ENCODE data around the gene JCAD.

Gene JCAD

GRCh38 chr10:30055226-30055662 is 4.1 kb downstream of the JCAD start:
- Histone ChIP-seq H3K27me3 (ENCODE audit: control insufficient read depth, insufficient read depth, low read length) (peaks cover 11% of the 10 kb centered on the region), H3K36me3 (ENCODE audit: control insufficient read depth, insufficient read depth, low read length) (no peaks in the 10 kb centered on the region), H3K9ac (ENCODE audit: low read length) (no peak overlapping the region), H3K4me1 (ENCODE audit: control insufficient read depth, insufficient read depth, low read length) (peaks cover 28% of the 10 kb centered on the region), H3K4me3 (ENCODE audit: low read length) (no peak overlapping the region), H3K9me3 (ENCODE audit: control insufficient read depth, low read length) (no peaks in the 10 kb centered on the region)

GRCh38 chr10:30052062-30052461 is 7.3 kb downstream of the JCAD start:
- H3K36me3 ChIP-seq (ENCODE audit: control insufficient read depth, insufficient read depth, low read length): no peaks in the 10 kb centered on the region
- H3K27me3 ChIP-seq (ENCODE audit: control insufficient read depth, insufficient read depth, low read length): no peaks in the 10 kb centered on the region
- H3K9me3 ChIP-seq (ENCODE audit: control insufficient read depth, low read length): no peaks in the 10 kb centered on the region
- H3K4me1 ChIP-seq (ENCODE audit: control insufficient read depth, insufficient read depth, low read length): peaks cover 7% of the 10 kb centered on the region
- H3K9ac ChIP-seq (ENCODE audit: low read length): no peak overlapping the region
- H3K4me3 ChIP-seq (ENCODE audit: low read length): no peak overlapping the region

- no peaks in the 10 kb centered on the region for H3K36me3 ChIP-seq (ENCODE audit: control insufficient read depth, insufficient read depth, low read length)
- no peaks in the 10 kb centered on the region for H3K4me1 ChIP-seq (ENCODE audit: control insufficient read depth, insufficient read depth, low read length)
- H3K9ac ChIP-seq (ENCODE audit: low read length): no peak overlapping the region
- no peaks in the 10 kb centered on the region for H3K9me3 ChIP-seq (ENCODE audit: control insufficient read depth, low read length)
- no peak overlapping the region for H3K4me3 ChIP-seq (ENCODE audit: low read length)
- H3K27me3 ChIP-seq (ENCODE audit: control insufficient read depth, insufficient read depth, low read length): no peaks in the 10 kb centered on the region
Measured at GRCh38 chr10:30051220-30051619, 8.2 kb downstream of the JCAD start.

GRCh38 chr10:30050411-30050810 is 9.0 kb downstream of the JCAD start:
- no peak overlapping the region for H3K4me3 ChIP-seq (ENCODE audit: low read length)
- no peaks in the 10 kb centered on the region for H3K9me3 ChIP-seq (ENCODE audit: control insufficient read depth, low read length)
- no peaks in the 10 kb centered on the region for H3K36me3 ChIP-seq (ENCODE audit: control insufficient read depth, insufficient read depth, low read length)
- no peaks in the 10 kb centered on the region for H3K4me1 ChIP-seq (ENCODE audit: control insufficient read depth, insufficient read depth, low read length)
- no peak overlapping the region for H3K9ac ChIP-seq (ENCODE audit: low read length)
- no peaks in the 10 kb centered on the region for H3K27me3 ChIP-seq (ENCODE audit: control insufficient read depth, insufficient read depth, low read length)

GRCh38 chr10:30048768-30049517 is 10.4 kb downstream of the JCAD start:
- no peaks in the 10 kb centered on the region for H3K36me3 ChIP-seq (ENCODE audit: control insufficient read depth, insufficient read depth, low read length)
- H3K9me3 ChIP-seq (ENCODE audit: control insufficient read depth, low read length): no peaks in the 10 kb centered on the region
- no peaks in the 10 kb centered on the region for H3K4me1 ChIP-seq (ENCODE audit: control insufficient read depth, insufficient read depth, low read length)
- H3K4me3 ChIP-seq (ENCODE audit: low read length): no peak overlapping the region
- no peak overlapping the region for H3K9ac ChIP-seq (ENCODE audit: low read length)
- H3K27me3 ChIP-seq (ENCODE audit: control insufficient read depth, insufficient read depth, low read length): no peaks in the 10 kb centered on the region

- Histone ChIP-seq H3K9ac (ENCODE audit: low read length) (no peak overlapping the region), H3K36me3 (ENCODE audit: control insufficient read depth, insufficient read depth, low read length) (no peaks in the 10 kb centered on the region), H3K9me3 (ENCODE audit: control insufficient read depth, low read length) (no peaks in the 10 kb centered on the region), H3K4me3 (ENCODE audit: low read length) (no peak overlapping the region), H3K27me3 (ENCODE audit: control insufficient read depth, insufficient read depth, low read length) (no peaks in the 10 kb centered on the region), H3K4me1 (ENCODE audit: control insufficient read depth, insufficient read depth, low read length) (no peaks in the 10 kb centered on the region)
Measured at GRCh38 chr10:30047924-30048531, 11.4 kb downstream of the JCAD start.

- no peak overlapping the region for H3K4me3 ChIP-seq (ENCODE audit: low read length)
- H3K36me3 ChIP-seq (ENCODE audit: control insufficient read depth, insufficient read depth, low read length): no peaks in the 10 kb centered on the region
- H3K9ac ChIP-seq (ENCODE audit: low read length): no peak overlapping the region
- no peaks in the 10 kb centered on the region for H3K27me3 ChIP-seq (ENCODE audit: control insufficient read depth, insufficient read depth, low read length)
- no peaks in the 10 kb centered on the region for H3K9me3 ChIP-seq (ENCODE audit: control insufficient read depth, low read length)
- peaks cover 1% of the 10 kb centered on the region for H3K4me1 ChIP-seq (ENCODE audit: control insufficient read depth, insufficient read depth, low read length)
Measured at GRCh38 chr10:30047430-30047829, 12.0 kb downstream of the JCAD start.

- Histone ChIP-seq H3K36me3 (ENCODE audit: control insufficient read depth, insufficient read depth, low read length) (no peaks in the 10 kb centered on the region), H3K27me3 (ENCODE audit: control insufficient read depth, insufficient read depth, low read length) (no peaks in the 10 kb centered on the region), H3K4me1 (ENCODE audit: control insufficient read depth, insufficient read depth, low read length) (peaks cover 11% of the 10 kb centered on the region), H3K9me3 (ENCODE audit: control insufficient read depth, low read length) (no peaks in the 10 kb centered on the region), H3K9ac (ENCODE audit: low read length) (no peak overlapping the region), H3K4me3 (ENCODE audit: low read length) (no peak overlapping the region)
Measured at GRCh38 chr10:30046476-30046875, 12.9 kb downstream of the JCAD start.

- Histone ChIP-seq H3K36me3 (ENCODE audit: control insufficient read depth, insufficient read depth, low read length) (no peaks in the 10 kb centered on the region), H3K4me1 (ENCODE audit: control insufficient read depth, insufficient read depth, low read length) (peaks cover 16% of the 10 kb centered on the region), H3K9me3 (ENCODE audit: control insufficient read depth, low read length) (no peaks in the 10 kb centered on the region)
Measured at GRCh38 chr10:30045961-30046360, 13.4 kb downstream of the JCAD start.

GRCh38 chr10:30043476-30044270 is 15.7 kb downstream of the JCAD start:
- Histone ChIP-seq H3K4me1 (ENCODE audit: control insufficient read depth, insufficient read depth, low read length) (peaks cover 18% of the 10 kb centered on the region), H3K9me3 (ENCODE audit: control insufficient read depth, low read length) (no peaks in the 10 kb centered on the region), H3K27me3 (ENCODE audit: control insufficient read depth, insufficient read depth, low read length) (no peaks in the 10 kb centered on the region), H3K9ac (ENCODE audit: low read length) (no peak overlapping the region), H3K36me3 (ENCODE audit: control insufficient read depth, insufficient read depth, low read length) (no peaks in the 10 kb centered on the region), H3K4me3 (ENCODE audit: low read length) (no peak overlapping the region)

More at GRCh38 chr10:30045961-30046360, 13.4 kb downstream of the JCAD start:
- Histone ChIP-seq H3K4me3 (ENCODE audit: low read length) (no peak overlapping the region), H3K27me3 (ENCODE audit: control insufficient read depth, insufficient read depth, low read length) (no peaks in the 10 kb centered on the region), H3K9ac (ENCODE audit: low read length) (no peak overlapping the region)

GRCh38 chr10:30042820-30043219 is 16.6 kb downstream of the JCAD start:
- H3K9me3 ChIP-seq (ENCODE audit: control insufficient read depth, low read length): no peaks in the 10 kb centered on the region
- peaks cover 18% of the 10 kb centered on the region for H3K4me1 ChIP-seq (ENCODE audit: control insufficient read depth, insufficient read depth, low read length)
- no peaks in the 10 kb centered on the region for H3K27me3 ChIP-seq (ENCODE audit: control insufficient read depth, insufficient read depth, low read length)
- no peaks in the 10 kb centered on the region for H3K36me3 ChIP-seq (ENCODE audit: control insufficient read depth, insufficient read depth, low read length)
- no peak overlapping the region for H3K4me3 ChIP-seq (ENCODE audit: low read length)
- no peak overlapping the region for H3K9ac ChIP-seq (ENCODE audit: low read length)

All from mucosa of stomach (tissue), 1 donor.